Activated effector memory CD4-positive, alpha-beta T cell treated with Interleukin-2 at 50 U/mL for 16 hours (primary cell): ENCODE data around the gene CHAT.

Experiments used
- DNase-seq: peaks from one replicate; pipeline ENCODE4 v3.0.0-alpha.2; 2020

CHAT gene

GRCh38 chr10:49612513-49613164, 1.2 kb upstream of the CHAT start:
- no peak for DNase-seq

DNA sequence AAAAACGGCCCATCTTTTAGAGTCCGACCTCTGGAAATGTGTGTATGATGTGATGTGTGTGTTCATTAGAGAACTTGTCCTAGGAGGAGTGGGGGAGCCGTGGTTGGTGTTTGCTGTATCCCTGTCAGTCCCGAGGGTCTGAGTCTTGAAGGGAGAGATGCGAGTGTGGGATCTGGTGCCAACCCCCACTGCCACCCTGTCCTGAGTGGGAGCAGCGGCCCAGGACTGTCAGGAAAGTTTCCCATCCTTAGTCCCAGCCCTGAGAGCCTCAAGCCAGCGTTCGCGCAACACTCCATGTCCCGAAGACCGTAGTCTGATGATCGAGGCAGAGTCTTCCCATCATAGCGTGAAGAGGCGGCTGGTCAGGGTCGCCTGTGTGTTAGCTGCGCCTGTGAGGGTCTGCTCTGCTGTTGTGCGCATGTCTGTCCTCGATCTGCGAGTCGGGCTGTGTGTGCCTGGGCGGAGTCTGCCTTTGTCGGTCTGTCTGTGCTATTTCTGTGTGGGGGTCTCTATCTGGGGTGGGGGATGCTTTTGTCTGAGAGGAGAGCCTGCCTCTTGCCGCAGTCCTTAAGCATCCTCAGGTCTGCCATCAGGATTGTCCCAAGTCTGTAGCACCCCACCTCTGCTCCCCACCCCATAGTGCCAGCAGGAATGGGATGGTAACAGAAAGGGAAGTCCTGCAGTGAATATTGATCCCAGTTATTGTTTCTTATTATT, 514 bp upstream of the CHAT start:
- no peak for DNase-seq

- no peak for DNase-seq
These were observed 683 bp downstream of the CHAT start for GRCh38 chr10:49614242-49615198.

- no peak for DNase-seq
These were observed 1.4 kb downstream of the CHAT start for GRCh38 chr10:49615213-49615612.

DNA sequence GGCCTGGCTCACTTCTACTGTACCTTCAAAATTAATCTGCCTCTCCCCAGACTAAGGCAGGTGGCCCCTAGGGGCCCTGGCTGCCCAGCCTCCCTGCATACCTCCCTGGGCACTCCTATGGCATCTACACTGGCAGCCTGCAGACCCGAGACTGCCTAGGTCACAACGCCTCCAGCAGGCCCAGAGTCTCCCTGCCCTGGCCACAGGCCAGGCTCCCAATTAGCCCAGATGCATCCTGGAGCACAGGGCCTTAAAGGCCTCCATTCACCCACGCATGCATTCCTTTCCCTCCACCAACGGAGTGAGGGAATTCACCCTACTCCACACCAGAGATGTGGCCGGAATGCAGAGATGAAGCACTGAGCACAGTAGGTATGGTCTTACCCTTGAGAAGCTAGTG, 1.9 kb downstream of the CHAT start:
- DNase-seq: no peak

- DNase-seq: no peak
These were observed 2.7 kb downstream of the CHAT start for GRCh38 chr10:49616421-49617101.

DNA sequence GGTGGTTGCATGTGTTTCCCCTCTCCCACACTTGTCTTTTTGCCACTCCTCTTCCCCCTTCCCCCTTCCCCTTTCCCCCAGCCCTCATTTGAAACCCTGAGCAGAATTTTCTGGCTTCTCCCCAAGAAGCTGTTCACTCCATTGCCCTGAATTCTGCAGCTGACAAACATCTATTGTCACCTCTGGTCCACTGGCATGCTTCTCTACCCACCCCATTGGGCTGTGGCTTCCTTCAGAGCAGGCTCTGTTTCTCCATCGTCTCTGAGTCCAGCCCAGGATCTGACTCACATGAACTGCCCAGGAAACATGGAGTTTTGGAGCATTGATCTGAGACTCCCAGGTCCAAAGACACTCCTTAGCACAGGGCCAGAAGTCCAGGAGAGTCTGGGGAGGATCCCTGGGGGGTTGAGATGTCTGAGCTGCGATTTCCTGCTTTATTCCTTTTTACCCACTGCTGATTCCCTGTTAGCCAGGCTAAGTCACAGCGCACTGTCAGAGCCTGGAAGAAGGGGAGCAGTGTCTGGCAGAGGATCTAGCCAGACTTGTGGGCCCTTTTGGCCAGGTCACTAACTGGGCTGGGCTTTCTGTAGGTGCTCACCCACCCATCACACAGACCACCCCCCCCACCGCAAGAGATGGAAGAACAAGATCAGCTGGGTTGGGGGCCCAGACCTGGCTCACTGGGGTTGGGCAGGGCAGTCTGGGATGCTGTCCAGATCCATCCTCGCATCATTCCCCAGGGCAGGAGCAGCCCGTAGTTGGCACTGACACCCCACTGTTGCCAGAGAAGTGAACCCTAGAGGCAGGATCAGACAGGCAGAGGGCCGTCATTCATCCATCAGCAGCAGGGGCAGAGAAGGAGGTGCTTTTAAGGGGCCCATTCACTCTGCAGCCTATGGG, 3.5 kb downstream of the CHAT start:
- DNase-seq: no peak

- DNase-seq: no peak
These were observed 5.0 kb downstream of the CHAT start for GRCh38 chr10:49618821-49619220.

DNA sequence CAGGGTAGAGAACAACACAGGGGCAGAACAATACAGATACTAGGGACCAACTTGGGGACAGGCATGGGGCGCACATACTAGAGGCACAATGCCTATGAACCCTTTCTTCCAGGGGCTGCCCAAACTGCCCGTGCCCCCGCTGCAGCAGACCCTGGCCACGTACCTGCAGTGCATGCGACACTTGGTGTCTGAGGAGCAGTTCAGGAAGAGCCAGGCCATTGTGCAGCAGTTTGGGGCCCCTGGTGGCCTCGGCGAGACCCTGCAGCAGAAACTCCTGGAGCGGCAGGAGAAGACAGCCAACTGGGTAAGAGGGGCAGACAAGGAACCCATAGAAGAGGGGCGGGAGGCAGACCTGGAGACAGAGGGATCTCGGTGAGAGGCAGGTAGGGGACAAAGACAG, 5.8 kb downstream of the CHAT start:
- no peak for DNase-seq

DNA sequence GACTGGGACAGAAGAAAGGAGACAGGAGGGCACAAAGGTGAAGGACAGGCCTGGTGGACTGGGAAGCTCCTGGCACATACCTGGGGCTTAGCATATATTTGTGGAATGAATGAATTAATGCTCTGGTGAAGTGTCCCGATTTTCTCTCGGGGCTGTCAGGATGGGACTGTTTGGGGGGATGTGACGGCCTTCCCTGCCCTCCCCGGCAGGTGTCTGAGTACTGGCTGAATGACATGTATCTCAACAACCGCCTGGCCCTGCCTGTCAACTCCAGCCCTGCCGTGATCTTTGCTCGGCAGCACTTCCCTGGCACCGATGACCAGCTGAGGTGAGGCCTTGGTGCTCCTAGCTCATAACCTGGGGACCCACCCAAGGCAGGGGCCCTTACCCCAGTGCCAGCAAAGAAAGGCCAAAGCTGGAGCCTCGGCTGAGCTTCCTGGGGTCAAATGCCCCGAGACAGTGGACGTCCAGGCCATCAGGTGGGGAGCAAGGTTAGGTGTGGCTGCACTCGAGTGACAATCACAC, 6.5 kb downstream of the CHAT start:
- DNase-seq: no peak

- no peak for DNase-seq
These were observed 7.1 kb downstream of the CHAT start for GRCh38 chr10:49620841-49621378.

GRCh38 chr10:49621561-49621960, 7.7 kb downstream of the CHAT start:
- no peak for DNase-seq

- no peak for DNase-seq
These were observed 8.9 kb downstream of the CHAT start for GRCh38 chr10:49622426-49623425.

- no peak for DNase-seq
These were observed 10.8 kb downstream of the CHAT start for GRCh38 chr10:49624629-49625028.

GRCh38 chr10:49625411-49625810, 11.6 kb downstream of the CHAT start:
- no peak for DNase-seq

DNA sequence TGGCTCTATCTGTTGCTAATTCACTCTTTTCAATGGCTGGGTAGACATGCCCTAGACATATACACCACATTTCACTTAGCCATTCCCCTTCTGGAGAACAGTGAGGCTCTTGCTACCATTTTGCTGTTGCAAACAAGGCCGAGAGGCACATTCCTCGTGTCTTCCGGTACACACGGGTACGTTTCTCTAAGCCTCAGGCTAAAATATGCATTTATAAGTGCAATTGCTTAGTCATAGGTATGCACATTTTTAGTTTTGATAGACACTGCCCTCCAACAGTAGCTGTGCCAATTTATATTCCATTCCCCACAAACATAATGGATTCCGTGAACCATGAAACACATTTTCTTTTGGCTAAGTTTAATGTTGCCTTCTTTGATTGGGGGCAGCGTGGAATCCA, 13.2 kb downstream of the CHAT start:
- DNase-seq: no peak

- no peak for DNase-seq
These were observed 13.9 kb downstream of the CHAT start for GRCh38 chr10:49627644-49628247.

- no peak for DNase-seq
These were observed 14.8 kb downstream of the CHAT start for GRCh38 chr10:49628599-49628998.

DNA sequence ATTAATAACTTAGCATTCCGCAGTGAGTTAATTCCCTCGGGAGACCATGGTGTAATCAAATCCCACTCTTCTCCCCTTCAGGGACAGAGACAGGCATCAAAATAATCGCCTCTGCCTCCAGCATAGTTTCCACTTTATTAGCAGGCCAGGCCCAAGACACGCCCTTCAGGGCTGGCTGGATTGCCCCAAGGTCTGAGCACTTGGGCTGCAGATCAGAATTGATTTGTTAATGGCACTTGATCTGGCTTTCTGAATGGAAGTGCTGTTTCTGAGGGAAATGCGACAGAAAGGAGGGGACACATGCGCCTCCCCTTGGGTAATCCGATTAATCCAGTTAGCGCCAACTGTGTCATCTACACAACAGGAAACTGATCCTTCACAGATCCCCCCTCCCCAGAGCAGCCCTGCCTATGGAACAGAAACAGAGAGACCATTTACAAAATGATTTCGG, 15.6 kb downstream of the CHAT start:
- no peak for DNase-seq

DNA sequence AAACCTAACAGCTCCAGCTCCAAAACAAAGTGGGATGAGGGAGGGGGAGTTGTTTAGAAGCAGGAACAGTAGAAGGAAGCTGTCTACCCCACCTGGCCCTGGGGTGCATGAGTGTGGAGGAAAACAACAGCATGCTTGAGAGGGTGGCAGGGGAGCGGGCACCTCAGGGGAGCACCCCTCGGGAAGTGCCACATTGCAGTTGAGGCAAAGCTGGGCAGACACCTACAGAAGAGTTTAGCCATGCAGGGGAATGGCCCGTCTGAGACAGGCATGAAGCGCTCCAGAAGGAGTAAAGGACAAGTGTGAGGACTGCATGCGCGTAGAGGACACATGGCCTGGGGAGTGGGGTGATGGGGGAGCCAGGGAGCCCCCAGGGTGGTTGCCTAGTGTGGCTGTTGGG, 18.1 kb downstream of the CHAT start:
- DNase-seq: no peak
